AG09319 (cell line): ENCODE measurements around the gene IGSF5.

ENCODE experiments used
- DNase-seq: peaks from one replicate; pipeline ENCODE4 v3.0.0-alpha.2; 2010; ENCODE audit warnings: low read depth; ENCODE audit errors: extremely low read depth
- CTCF ChIP-seq: IDR thresholded peaks from 2 replicates; pipeline ENCODE4 v1.5.1; 2011; ENCODE audit warnings: low read depth, mild to moderate bottlenecking, inconsistent platforms, low read length, moderate library complexity

The IGSF5 gene

GRCh38 chr21:39802217-39802616 is 57.2 kb downstream of the IGSF5 start:
- DNase-seq, result no peak
- TF ChIP-seq CTCF, result no peak

- DNase-seq, result no peak
These were observed 58.4 kb downstream of the IGSF5 start for GRCh38 chr21:39803393-39803792.

GRCh38 chr21:39804240-39804639 is 59.3 kb downstream of the IGSF5 start:
- DNase-seq, result no peak
- TF ChIP-seq CTCF, result no peak

More at GRCh38 chr21:39803393-39803792, 58.4 kb downstream of the IGSF5 start:
- TF ChIP-seq CTCF, result no peak

- DNase-seq, result no peak
- TF ChIP-seq CTCF, result no peak
These were observed 61.0 kb downstream of the IGSF5 start for GRCh38 chr21:39805983-39806382.

GRCh38 chr21:39807738-39808137 is 62.8 kb downstream of the IGSF5 start:
- no peak for DNase-seq
- TF ChIP-seq CTCF, result no peak

GRCh38 chr21:39809936-39810335 is 65.0 kb downstream of the IGSF5 start:
- DNase-seq, result no peak
- TF ChIP-seq CTCF, result no peak

- TF ChIP-seq CTCF, result no peak
- DNase-seq, result no peak
These were observed 68.0 kb downstream of the IGSF5 start for GRCh38 chr21:39812983-39813382.
